ENCODE measurements around the gene DAAM1.
A peak's percentile ranks its signal among the peaks of the same experiment; 100 is the strongest.

The DAAM1 gene

DNA sequence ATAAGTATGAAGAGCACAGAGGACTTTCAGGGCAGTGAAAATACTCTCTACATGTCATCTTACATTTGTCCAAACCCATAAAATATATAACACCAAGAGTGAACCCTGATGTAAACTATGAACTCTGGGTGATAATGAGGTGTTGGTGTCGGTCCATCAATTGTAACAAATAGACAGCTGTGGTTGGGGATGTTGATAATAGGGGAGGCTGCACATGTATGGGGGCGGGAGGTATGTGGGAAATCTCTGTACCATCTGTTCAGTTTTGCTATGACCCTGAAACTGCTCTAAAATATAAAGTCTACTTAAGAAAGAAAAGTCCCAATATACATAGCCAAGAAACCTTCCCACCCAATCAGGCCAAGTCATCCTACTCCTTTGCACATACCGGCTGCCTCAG lies 188.2 kb downstream of the DAAM1 start:
- no peak for DNase-seq

DNA sequence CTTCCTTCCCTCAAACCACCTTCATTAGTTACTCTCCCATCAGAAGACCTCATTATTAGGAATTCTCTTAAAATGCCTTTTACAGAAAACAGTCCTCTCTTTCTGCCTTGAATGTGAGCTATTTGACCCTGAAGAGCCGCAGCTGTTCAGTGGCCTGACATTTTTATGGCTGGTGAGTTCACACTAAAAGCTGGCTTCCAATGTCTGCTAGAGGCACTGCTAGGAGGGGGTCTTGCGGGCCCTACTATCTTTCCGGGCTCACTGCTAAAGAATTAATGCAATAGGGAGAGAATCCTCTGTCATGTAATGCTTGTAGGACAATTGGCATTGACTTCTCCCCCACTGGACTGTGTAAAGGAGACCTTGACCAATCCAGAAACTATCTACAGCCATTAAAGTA lies 189.0 kb downstream of the DAAM1 start:
- DNase-seq = no peak

DNA sequence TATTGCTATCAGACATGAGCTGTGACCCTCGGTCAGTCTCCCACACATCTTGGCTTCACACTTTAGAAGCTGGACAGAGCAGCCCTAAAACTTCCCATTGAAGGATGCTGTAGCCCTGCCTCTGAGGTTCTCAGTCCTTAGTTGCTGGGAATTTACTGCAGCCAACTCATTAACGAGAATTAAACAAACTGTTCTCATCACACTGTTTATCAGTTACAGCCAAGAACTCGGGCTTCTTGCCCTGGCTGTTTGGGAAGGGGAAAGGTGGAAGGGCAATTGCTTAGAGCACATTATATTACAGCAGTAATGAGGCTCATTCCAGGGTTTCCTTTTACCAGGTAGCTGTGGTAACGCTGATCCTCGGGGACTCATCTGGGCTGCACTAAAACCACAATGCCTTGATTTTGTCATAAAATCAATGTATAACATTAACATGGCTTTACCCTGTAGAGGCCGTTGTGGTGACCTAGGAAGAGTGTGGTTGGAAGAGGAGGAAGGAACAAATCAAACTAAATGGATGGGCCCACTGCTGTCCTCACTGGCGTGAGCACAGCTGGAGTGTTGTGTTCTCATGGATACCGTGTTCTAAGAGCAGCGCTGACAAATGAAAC lies 189.6 kb downstream of the DAAM1 start:
- no peak for DNase-seq

DNA sequence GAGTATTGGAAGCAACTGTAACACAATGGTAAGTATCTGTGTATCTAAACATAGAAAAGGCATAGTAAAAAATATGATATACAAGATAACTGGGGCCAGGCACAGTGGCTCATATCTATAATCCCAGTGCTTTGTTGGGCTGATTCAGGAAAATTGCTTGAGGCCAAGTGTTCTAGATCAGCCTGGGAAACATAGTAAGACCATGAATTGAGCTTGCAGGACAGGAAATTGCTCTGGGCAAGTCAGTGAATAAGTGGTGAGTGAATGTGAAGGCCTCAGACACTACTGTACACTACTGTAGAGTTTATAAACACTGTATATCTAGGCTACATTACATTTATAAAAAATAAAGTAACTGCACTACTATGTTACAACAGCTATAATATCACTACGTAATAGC lies 201.5 kb downstream of the DAAM1 start:
- no peak for DNase-seq

DNA sequence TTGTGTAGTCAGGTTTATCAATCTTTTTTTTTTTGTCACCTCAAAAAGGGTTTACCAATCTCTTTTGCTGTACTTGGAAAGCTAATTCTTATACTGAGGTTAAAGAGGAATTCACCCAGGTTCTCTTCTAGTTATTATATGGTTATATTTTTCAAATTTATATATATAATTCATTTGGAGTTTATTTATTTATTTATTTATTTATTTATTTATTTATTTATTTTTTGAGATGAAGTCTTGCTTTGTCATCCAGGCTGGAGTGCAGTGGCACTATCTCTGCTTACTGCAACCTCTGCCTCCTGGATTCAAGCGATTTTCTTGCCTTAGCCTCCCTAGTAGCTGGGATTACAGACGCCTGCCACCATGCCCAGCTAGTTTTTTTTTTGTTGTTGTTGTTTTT lies 202.9 kb downstream of the DAAM1 start:
- DNase-seq = no peak

DNA sequence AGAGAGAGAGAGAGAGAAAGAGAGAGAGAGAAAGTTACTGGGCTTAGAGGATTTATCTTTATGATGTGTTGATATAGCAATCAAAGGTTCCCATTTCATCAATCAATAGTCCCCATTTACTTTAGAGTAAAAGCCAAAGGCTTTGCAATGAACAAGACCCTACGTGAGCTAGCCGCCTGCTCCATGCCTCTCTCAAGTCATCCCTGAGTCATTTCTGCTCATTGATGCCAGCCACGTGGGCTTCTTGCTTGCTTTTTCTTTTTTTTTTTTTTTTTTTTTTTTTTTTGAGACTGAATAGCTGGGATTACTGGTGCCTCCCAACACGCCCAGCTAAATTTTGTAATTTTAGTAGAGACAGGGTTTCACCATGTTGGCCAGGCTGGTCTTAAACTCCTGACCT lies 205.8 kb downstream of the DAAM1 start:
- DNase-seq = no peak

DNA sequence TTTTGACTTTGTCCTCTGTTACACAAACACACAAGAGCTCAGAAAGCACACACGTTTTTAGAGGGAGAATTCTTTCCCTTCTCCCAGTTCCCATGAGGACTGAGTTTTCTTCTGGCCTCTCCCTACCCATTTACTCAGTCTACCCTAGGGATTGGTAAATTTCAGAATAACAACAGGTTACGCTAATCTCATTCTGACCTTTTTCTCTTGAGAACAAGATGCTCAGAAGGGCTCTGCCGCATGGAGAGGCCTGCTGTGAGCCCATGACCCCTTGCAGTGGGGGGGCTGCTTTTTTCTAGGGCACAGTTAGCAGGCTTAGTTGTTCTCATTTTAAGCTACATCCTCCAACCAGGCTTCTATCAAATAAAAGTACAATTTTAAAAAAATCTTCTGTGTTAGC lies 207.2 kb downstream of the DAAM1 start:
- DNase-seq = no peak

DNA sequence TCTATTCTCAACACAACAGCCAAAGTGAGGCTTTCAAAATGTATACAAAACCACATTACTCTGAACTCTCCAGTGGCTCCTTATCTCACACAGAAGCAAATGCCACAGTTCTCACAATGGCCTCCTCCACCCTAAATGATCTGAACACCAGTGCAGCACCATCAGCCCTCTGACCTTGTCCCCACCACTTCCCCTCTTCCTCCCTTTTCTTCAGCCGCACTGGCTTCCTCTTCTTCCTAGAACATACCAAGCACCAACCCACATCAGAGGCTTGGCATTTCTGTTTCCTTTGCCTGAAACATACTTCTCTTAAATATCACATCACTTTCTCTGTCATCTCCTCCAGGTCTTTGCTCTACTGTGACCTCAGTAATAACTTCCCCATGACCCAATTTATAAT lies 210.4 kb downstream of the DAAM1 start:
- DNase-seq = peak; percentile 45 to 64 (median 53)

DNA sequence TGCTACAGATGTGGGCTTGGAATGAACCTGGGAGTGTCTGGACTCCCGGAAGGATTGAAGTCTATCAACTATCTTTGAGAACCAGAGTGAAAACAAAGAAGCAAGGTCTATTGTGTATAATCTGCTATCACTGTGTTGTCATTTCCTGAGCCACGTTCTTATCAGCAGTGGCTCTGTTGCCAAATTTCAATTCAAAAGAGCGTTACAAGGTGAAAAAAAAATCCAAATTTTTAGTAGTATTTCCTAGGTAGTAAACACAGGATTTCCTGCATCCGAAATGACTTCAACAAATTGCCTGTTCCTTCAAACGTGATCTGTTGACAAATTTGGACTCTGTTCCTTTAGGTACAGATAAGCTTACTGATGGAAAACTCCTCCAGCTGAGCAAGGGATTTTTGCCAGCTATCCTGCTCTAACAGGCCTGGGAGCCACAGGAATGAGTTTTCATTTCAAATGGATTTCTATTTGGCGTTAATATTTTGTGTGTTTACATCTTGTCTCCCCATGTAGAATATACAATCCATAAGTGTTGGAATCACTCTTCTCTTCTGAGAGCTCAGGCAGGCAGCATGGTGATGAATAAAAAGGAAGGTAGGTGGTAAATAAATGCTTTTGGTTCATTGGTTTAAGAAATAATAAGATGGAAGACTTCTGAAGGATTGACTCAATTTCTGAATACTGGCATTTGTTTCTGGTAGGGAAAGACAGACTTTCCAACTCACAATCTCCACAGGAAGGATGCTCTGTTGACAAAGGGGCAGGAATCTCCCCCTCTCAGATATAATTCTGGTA lies 218.2 kb downstream of the DAAM1 start:
- DNase-seq = no peak

DNA sequence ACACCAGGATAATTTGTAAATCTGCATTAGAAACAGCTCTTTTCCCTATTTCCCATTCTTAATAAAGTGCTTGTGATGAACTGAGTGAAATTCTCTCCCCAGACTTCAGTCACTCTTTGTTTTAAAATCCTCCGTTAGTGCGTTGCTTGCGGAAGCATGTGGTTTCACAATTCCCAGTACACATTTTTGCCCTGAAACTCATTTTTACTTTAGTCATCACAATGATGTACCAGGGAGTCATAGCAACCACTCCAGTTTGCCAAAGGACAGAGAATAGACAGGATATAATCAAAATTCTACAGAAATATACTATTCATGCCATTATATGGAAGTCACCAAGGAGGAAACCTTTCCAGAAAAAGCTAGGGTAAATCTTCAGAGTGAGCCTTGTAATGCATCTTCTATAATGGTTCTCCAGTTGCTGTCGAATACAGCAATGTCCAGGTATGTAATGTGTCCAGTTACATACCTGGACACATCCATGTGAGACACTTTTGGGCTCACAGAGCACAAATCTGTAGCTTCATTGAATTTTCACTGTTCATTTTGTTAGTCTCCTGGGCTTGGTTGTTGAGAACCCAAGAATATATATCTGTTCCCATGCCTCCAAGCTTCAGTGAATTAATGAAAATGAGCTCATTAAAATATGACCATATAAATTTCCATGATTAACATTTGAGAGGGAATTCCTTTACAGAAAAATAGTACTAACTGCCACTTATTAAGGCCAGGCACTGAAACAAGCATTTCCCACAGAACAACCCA lies 219.0 kb downstream of the DAAM1 start:
- peak; percentile 14 to 50 (median 17) for DNase-seq

DNA sequence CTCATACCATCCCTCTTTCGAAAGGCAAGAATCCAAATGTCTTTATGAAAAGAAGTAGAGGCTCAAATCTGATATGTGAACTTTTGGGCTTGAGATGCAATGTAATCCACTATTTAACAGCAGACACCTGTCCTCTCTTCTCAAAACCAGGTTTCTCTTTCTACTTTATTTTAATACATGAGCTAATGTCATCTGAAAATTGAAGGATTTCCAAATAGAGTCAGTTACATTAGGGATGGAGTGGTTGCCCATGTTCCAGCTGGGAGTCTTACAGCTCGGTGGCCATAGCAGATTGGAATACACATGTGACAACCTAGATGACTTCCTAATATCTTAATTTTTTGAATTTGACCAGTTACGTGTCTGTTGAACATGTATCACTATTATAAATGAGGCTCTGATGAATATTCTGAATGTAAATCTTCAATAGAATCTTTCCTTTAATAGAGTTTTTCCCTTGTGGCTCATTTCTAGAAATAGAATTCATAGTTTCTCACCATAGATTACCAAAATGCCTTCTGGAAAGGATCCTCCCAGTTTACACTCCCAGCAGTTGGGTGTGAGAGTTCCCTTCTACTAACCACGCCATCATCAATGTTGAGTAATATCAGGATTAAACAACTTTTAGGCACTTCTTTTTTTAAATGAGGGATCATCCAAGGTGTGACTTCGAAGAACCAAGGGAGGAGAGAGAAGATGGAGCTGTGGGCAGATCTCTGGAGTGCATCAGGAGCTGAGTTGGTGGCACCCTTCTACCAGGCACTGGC lies 227.6 kb downstream of the DAAM1 start:
- no peak for DNase-seq

DNA sequence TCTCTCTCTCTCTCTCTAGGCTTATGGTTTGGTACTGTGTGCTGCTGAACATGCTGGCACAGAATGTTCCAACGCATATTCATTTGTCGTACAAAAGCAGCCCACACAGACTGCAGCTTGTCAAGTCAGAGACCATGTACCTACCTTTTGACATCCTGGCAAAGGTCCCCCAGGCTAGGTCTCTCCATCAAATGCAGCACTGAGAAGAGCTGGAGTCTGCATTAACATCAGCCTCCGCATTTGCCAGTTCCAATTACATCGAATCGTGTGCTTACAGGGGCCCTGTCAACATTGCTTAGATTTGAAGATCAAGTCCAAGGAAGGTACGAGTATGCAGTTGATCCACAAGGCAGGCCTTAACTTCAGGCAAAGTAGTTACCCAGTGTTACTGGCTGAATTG lies 228.8 kb downstream of the DAAM1 start:
- no peak for DNase-seq

DNA sequence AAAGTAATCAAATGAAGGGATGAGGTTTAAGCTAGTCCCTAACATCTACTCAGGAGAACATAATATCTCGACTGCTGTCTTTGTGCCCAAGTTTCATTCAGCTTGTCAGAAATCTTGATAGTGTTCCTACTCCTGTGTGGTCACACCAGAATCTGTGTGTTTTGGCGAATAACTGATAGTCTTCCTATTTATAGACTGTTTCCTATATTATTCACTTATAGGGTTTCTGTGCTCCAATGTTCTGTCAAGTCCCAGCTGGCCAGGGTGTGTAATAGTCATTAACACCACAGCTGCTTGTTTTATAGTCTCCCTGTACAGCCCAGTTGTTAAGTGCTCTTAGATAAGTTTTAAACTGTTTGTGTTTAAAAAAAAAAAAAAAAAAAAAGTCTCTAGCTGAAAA lies 230.8 kb downstream of the DAAM1 start:
- DNase-seq = no peak

All from suppressor macrophage treated with lipopolysaccharide for 1 hour (primary cell).